Measurements from ENCODE around the gene RASA1.

The RASA1 gene

GRCh38 chr5:87408204-87408603 lies 140.5 kb downstream of the RASA1 start:
- no peak for DNase-seq

GRCh38 chr5:87410931-87411330 lies 143.2 kb downstream of the RASA1 start:
- DNase-seq = no peak

GRCh38 chr5:87411586-87411972 lies 143.9 kb downstream of the RASA1 start:
- DNase-seq = no peak

- DNase-seq = no peak
Measured at GRCh38 chr5:87411973-87412629, 144.4 kb downstream of the RASA1 start.

- peak; percentile 51 for DNase-seq
Measured at GRCh38 chr5:87412630-87413342, 145.1 kb downstream of the RASA1 start, which contains the start of gene CCNH. TSS of gene CCNH (minus strand) at chr5:87412930. CDS start at chr5:87412794, 136 bp downstream.

- no peak for DNase-seq
Measured at GRCh38 chr5:87413343-87413645, 145.6 kb downstream of the RASA1 start.

GRCh38 chr5:87418506-87418905 lies 150.8 kb downstream of the RASA1 start:
- no peak for DNase-seq

- DNase-seq = no peak
Measured at GRCh38 chr5:87421307-87421706, 153.6 kb downstream of the RASA1 start.

GRCh38 chr5:87423755-87424154 lies 156.1 kb downstream of the RASA1 start:
- no peak for DNase-seq

- no peak for DNase-seq
Measured at GRCh38 chr5:87430863-87431457, 163.3 kb downstream of the RASA1 start.

- DNase-seq = no peak
Measured at GRCh38 chr5:87432460-87432859, 164.8 kb downstream of the RASA1 start.

- no peak for DNase-seq
Measured at GRCh38 chr5:87433945-87434344, 166.3 kb downstream of the RASA1 start.

- DNase-seq = no peak
Measured at GRCh38 chr5:87434461-87434860, 166.8 kb downstream of the RASA1 start.

- DNase-seq = no peak
Measured at GRCh38 chr5:87435144-87435694, 167.5 kb downstream of the RASA1 start.

GRCh38 chr5:87437724-87438123 lies 170.0 kb downstream of the RASA1 start:
- DNase-seq = no peak

- no peak for DNase-seq
Measured at GRCh38 chr5:87438231-87438630, 170.5 kb downstream of the RASA1 start.
